Fibroblast of lung (primary cell): ENCODE data around the gene MUTYH. TPM values are rescaled to one million over a fixed set of nuclear protein-coding genes. Genes with fewer than 3 reads are reported as not detected.
"Not testable (repeated sequence)": the region's sequence is repeated elsewhere in the genome, so short reads cannot be mapped to it uniquely, and the experiment has no call there.

Experiments used
- DNase-seq, 2 donors: peaks; one replicate each; pipeline versions ENCODE4 v3.0.0 to v3.0.0-alpha.2; 2010; ENCODE audit warnings: low read depth in 2 of 2
- H2AFZ ChIP-seq: 2 replicates; pipeline ENCODE4 v1.5.1; 2012; ENCODE audit warnings: low read length, control low read depth, inconsistent platforms
- H3K27ac ChIP-seq: 2 replicates; pipeline ENCODE4 v1.5.1; 2011; ENCODE audit warnings: low read length, control low read depth; ENCODE audit not compliant: insufficient read depth
- H3K27me3 ChIP-seq: 2 replicates; pipeline ENCODE4 v1.5.1; 2011; ENCODE audit warnings: mild to moderate bottlenecking, low read length; ENCODE audit not compliant: control insufficient read depth, insufficient read depth
- H3K36me3 ChIP-seq: 2 replicates; pipeline ENCODE4 v1.5.1; 2011; ENCODE audit warnings: low read length; ENCODE audit not compliant: control insufficient read depth, insufficient read depth
- H3K4me1 ChIP-seq: 2 replicates; pipeline ENCODE4 v1.5.1; 2011; ENCODE audit warnings: low read length; ENCODE audit not compliant: control insufficient read depth, insufficient read depth; ENCODE audit errors: extremely low read depth
- H3K4me2 ChIP-seq: 2 replicates; pipeline ENCODE4 v1.5.1; 2011; ENCODE audit warnings: low read length, control low read depth; ENCODE audit not compliant: insufficient read depth; ENCODE audit errors: extremely low read depth
- H3K4me3 ChIP-seq, 4 experiments: fragments of 200-600 bp in 1 of 4; sonication (generic) in 1 of 4; replicated peaks in 1 of 4; 2 replicates each; pipeline ENCODE4 v1.5.1; 2011 to 2016; ENCODE audit warnings: low read length in 4 of 4, low read depth in 3 of 4, mild to moderate bottlenecking in 3 of 4, control low read depth in 2 of 4, inconsistent platforms in 1 of 4, mixed read lengths in 1 of 4; ENCODE audit not compliant: insufficient read depth in 1 of 4; ENCODE audit errors: control extremely low read depth in 1 of 4
- H3K79me2 ChIP-seq: 2 replicates; pipeline ENCODE4 v1.5.1; 2012; ENCODE audit warnings: mild to moderate bottlenecking, low read length, inconsistent platforms; ENCODE audit not compliant: control insufficient read depth, insufficient read depth
- H3K9ac ChIP-seq: 2 replicates; pipeline ENCODE4 v1.5.1; 2011; ENCODE audit warnings: mild to moderate bottlenecking, low read length, control low read depth; ENCODE audit not compliant: insufficient read depth
- H3K9me3 ChIP-seq: 2 replicates; pipeline ENCODE4 v1.5.1; 2012; ENCODE audit warnings: low read depth, low read length; ENCODE audit not compliant: control insufficient read depth, insufficient read depth
- H4K20me1 ChIP-seq: 2 replicates; pipeline ENCODE4 v1.5.1; 2011; ENCODE audit warnings: low read length; ENCODE audit not compliant: control insufficient read depth, insufficient read depth; ENCODE audit errors: extremely low read depth
- EZH2 ChIP-seq: IDR thresholded peaks from 2 replicates; pipeline ENCODE4 v1.5.1; 2012; ENCODE audit warnings: low read length, control low read depth, mild to moderate bottlenecking; ENCODE audit errors: missing control alignments
- polyA plus RNA-seq, 2 donors: library from polyadenylated mRNA; depleted of rRNA in 1 of 2; stranded (reverse) in 1 of 2; unstranded in 1 of 2; fragments of >200 nt; gene quantifications; 2 replicates each; pipeline ENCODE4 v1.2.1, GENCODE V29; 2011 to 2012; ENCODE audit warnings: missing spikeins in 1 of 2
- total RNA-seq: library from RNA; depleted of rRNA; stranded (reverse); fragments of >200 nt; gene quantifications from 2 replicates; pipeline ENCODE4 v1.2.1, GENCODE V29; 2014
- TF ChIP-seq, protein P1 (sequence below), 2 donors: IDR thresholded peaks in 1 of 2; conservative IDR thresholded peaks in 1 of 2; 1 replicate in 1 of 2; 2 replicates in 1 of 2; pipeline ENCODE4 v1.5.1; 2011 to 2012; ENCODE audit warnings: low read length in 2 of 2, control low read depth in 1 of 2, inconsistent platforms in 1 of 2, low read depth in 1 of 2, mild to moderate bottlenecking in 1 of 2

MUTYH gene
- total and polyA plus RNA-seq, 2 donors (not counting 1 experiment from before 2014, with no cell fraction given): 3.8 to 15.7 TPM

DNA sequence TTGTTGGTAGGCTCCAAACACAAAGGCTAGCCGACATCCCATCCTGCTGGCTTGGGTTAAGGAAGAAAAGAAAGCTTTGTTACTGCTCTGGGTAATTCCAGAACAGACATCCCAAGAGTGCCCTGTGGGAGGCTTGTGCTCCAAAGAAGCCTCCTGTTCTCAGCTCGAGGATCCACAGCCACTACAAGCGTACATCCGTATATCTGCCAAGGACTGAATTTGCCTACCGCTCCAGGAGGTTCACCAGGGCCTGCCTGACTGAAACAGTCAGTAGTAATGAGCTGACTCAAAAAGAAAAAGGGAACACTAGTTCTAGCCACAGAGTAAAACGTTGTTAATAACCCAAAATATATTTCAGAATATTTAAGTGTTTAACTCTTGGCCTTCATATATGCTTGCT is 24.8 kb upstream of the MUTYH start:
- Histone ChIP-seq H3K4me2 (no peak overlapping the region), H3K4me1 (peaks cover 3% of the 10 kb centered on the region), H3K27ac (no peak overlapping the region), H3K27me3 (no peaks in the 10 kb centered on the region), H2AFZ (no peak overlapping the region), H3K9ac (no peak overlapping the region), H3K79me2 (no peaks in the 10 kb centered on the region), H4K20me1 (no peaks in the 10 kb centered on the region), H3K4me3 (no peak overlapping the region), H3K36me3 (no peaks in the 10 kb centered on the region), H3K9me3 (no peaks in the 10 kb centered on the region)
- TF ChIP-seq EZH2: no peak
- TF ChIP-seq, protein P1, sequence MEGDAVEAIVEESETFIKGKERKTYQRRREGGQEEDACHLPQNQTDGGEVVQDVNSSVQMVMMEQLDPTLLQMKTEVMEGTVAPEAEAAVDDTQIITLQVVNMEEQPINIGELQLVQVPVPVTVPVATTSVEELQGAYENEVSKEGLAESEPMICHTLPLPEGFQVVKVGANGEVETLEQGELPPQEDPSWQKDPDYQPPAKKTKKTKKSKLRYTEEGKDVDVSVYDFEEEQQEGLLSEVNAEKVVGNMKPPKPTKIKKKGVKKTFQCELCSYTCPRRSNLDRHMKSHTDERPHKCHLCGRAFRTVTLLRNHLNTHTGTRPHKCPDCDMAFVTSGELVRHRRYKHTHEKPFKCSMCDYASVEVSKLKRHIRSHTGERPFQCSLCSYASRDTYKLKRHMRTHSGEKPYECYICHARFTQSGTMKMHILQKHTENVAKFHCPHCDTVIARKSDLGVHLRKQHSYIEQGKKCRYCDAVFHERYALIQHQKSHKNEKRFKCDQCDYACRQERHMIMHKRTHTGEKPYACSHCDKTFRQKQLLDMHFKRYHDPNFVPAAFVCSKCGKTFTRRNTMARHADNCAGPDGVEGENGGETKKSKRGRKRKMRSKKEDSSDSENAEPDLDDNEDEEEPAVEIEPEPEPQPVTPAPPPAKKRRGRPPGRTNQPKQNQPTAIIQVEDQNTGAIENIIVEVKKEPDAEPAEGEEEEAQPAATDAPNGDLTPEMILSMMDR (conservative IDR thresholded peaks at IDR 0.05 in 1 of 2, IDR thresholded peaks at IDR 0.05 in 1 of 2; ENCODE audit: low read depth in 1 of 2, low read length in 2 of 2): no peak
- no peak for DNase-seq

DNA sequence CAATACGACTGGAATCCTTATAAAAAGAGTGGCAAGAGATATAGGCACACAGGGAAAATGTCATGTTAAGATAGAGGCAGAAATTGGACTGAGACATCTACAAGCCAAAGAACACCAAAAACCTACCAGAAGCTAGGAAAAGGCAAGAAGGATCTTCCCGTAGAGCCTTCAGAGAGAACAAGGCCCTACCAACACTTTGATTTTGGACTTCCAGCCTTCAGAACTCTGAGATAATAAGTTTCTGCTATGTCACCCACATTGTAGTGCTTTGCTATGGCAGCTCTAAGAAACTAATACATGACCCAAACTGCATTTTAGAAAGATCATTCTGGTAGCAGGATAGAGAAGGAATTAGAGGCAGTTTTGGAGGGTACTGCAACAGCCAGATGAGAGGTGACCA is 24.1 kb upstream of the MUTYH start:
- Histone ChIP-seq H2AFZ (no peak overlapping the region), H3K9me3 (no peaks in the 10 kb centered on the region), H3K4me2 (no peak overlapping the region), H3K36me3 (no peaks in the 10 kb centered on the region), H3K4me1 (peaks cover 5% of the 10 kb centered on the region), H4K20me1 (no peaks in the 10 kb centered on the region), H3K9ac (no peak overlapping the region), H3K79me2 (no peaks in the 10 kb centered on the region), H3K27me3 (no peaks in the 10 kb centered on the region), H3K27ac (no peak overlapping the region), H3K4me3 (no peak overlapping the region)
- TF ChIP-seq, protein P1 (conservative IDR thresholded peaks at IDR 0.05 in 1 of 2, IDR thresholded peaks at IDR 0.05 in 1 of 2; ENCODE audit: low read depth in 1 of 2, low read length in 2 of 2): no peak
- TF ChIP-seq EZH2: no peak
- DNase-seq: no peak

DNA sequence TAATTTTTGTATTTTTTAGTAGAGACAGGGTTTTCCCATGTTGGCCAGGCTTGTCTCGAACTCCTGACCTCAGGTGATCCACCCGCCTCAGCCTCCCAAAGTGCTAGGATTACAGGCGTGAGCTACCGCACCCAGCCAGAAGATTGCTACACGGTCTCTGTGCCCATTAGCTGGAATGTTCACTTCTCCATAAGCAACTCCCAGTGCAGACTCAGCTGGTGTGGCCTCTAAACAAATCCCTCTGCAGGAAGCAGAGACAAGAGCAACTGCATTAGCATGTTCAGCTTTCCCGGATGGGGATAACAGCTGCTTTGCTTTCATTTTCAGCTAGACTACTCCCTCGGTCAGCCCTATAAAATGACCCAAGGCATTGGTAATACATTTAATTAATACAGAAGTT is 20.7 kb upstream of the MUTYH start:
- TF ChIP-seq, protein P1 (conservative IDR thresholded peaks at IDR 0.05 in 1 of 2, IDR thresholded peaks at IDR 0.05 in 1 of 2; ENCODE audit: low read depth in 1 of 2, low read length in 2 of 2): peak; percentile 17 to 18
- H3K27ac ChIP-seq, H3K79me2 ChIP-seq, H3K9ac ChIP-seq, H3K36me3 ChIP-seq, H3K27me3 ChIP-seq, H3K9me3 ChIP-seq, H3K4me1 ChIP-seq, H4K20me1 ChIP-seq: not testable (repeated sequence)
- DNase-seq: peak in 1 of 2 donors; percentile 85
- peak overlapping the region; percentile 69 for H3K4me2 ChIP-seq
- peak overlapping the region; percentile 64 for H2AFZ ChIP-seq
- peak overlapping the region in 2 of 4 experiments; percentile 32 to 34 for H3K4me3 ChIP-seq
